CD4-positive, alpha-beta T cell treated with Interleukin-10 for 1 hour (primary cell): ENCODE measurements around the gene PLIN3.
"Not testable (repeated sequence)": the region's sequence is repeated elsewhere in the genome, so short reads cannot be mapped to it uniquely, and the experiment has no call there.

ENCODE experiments used
- DNase-seq: peaks from one replicate; pipeline ENCODE4 v3.0.0-alpha.2; 2020

The PLIN3 gene

DNA sequence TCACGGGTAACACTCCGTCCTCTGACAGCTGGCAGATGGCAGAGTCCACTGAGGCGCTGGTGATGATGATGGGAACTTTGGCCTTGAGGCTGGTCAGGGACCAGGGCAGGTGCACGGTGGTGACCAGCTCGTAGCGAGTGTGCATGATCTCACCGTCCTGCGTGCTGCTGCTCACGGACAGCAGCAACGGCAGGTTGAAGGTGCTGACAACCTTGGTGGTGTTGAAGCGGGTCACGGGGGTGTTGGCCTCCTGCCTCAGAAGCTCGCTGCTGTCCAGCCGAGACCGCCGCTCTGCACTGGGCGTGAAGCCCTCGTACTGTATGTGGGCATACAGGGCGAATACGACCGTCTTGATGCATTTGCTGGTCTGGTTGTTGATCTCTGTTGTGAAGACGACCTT, 23.6 kb upstream of the PLIN3 start:
- DNase-seq: no peak

GRCh38 chr19:4889034-4889815, 21.8 kb upstream of the PLIN3 start:
- no peak for DNase-seq

DNA sequence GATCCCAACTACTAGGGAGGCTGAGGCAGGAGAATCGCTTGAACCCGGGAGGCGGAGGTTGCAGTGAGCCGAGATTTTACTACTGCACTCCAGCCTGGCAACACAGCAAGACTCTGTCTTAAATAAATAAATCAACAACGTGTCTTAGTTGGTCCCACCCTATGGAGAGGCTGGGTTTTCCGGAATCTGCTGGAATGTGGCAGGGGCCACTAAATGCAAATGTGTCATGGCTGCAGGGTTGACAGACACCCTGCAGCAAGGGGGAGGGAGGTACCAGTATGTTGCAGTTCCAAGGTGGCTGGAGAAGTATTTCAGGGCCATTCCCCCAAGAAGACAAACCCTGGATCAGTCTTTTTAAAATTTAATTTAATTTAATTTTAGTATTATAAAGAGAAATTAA, 20.3 kb upstream of the PLIN3 start:
- DNase-seq: not testable (repeated sequence)

- not testable (repeated sequence) for DNase-seq
Observed at GRCh38 chr19:4884993-4885392, 17.5 kb upstream of the PLIN3 start.

DNA sequence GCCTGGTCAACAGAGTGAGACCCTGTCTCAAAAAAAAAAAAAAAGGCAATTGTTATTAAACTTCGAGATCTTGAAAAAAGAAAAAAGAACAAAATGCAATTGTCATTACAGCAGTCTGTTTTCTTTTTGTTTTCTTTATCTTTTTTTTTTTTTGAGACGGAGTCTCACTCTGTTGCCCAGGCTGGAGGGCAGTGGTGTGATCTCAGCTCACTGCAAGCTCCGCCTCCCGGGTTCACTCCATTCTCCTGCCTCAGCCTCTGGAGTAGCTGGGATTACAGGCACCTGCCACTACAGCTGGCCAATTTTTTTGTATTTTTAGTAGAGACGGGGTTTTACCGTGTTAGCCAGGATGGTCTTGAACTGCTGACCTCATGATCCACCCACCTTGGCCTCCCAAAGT, 15.4 kb upstream of the PLIN3 start:
- DNase-seq: not testable (repeated sequence)

DNA sequence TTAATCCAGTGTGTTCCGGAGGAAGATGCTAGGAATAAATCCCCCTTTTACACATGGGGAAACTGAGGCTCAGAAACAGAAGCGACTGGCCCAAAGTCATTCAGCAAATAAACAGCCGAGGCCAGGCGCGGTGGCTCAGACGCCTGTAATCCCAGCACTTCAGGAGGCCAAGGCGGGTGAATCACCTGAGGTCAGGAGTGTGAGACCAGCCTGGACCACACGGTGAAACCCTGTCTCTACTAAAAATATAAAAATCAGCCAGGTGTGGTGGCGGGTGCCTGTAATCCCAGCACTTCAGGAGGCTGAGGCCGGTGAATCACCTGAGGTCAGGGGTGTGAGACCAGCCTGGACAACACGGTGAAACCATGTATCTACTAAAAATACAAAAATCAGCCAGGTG, 11.6 kb upstream of the PLIN3 start:
- no peak for DNase-seq

DNA sequence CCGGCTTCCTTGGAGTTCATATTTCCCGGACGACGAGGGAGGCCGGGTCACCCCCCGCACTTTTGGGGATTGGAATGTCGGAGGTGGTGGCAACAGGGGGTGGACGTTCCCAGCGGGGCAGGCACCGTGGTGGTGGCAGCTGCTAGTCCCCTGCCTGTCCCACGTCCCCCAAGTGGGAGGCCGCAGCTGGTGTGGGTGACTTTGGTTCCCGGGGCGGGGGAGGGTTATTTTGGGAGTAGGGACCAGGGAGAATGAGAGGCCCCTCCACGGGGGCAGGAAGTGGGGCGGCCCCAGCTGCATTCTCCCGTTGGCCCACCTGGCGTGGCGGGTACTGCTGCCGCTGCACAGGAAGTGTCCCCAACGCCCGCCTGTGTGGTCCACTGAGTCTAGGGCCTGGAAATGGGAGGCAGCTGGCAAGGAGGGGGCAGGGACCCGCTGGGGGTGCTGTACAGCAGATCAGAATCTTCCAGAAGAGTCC, 11.1 kb upstream of the PLIN3 start:
- DNase-seq: no peak

DNA sequence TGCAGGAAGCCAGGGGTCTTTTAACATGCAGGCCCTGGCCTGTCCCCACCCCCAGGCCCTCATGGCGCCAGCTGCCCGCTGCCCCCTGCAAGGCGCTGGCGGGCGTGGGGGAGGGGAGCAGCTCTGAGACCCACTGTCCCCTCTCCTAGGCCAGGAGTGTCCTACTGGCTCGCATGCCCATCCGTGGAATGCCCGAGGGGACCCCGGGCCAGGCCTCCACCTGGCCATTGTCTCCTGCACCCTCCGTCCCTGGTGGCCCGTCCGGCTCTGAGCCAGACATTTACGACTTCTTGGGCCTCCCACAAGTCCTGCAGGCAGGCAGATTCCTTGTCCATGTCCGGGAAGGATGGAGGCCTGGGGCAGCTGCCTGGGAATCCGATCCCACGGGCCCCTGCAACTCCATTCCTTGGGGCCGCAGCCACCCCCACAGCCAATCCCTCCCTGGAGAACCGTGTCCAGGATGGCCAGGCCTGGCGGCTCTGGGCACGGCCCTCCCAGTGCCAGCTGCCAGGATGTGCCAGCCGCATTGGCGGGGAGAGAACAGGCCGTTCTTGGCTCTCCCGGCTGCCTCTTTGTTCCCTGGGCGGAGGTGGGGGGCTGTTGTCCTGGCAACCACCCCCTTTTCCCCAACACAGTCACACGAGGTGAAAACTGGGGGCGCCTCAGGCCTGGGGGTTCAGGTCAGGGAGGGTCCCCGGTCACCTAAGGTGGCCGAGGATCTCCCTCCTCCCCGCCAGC, 10.5 kb upstream of the PLIN3 start:
- DNase-seq: no peak

DNA sequence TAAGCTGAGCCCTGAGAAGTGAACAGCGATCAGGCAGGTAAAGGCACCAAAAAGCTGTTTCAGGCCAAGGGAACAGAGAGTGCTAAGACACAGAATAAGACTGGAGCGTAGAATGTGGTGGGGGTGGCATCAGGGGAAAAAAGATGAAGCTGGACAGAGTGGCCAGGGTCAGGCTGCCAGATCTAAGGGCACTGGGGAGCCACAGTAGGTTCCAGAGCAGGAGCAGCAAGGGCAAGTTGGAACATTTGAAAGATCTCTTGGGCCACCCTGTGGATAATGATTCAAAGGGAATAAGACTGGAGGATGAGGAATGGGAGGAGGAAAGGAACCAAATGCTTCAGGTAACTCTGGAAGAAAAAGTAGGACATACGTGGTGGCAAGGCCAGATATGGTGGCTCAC, 6.5 kb upstream of the PLIN3 start:
- no peak for DNase-seq

GRCh38 chr19:4871711-4872110, 4.2 kb upstream of the PLIN3 start:
- DNase-seq: no peak

GRCh38 chr19:4870025-4870700, 2.7 kb upstream of the PLIN3 start:
- DNase-seq: no peak

- DNase-seq: no peak
Observed at GRCh38 chr19:4868286-4868834, 893 bp upstream of the PLIN3 start.

GRCh38 chr19:4866595-4867424, 657 bp downstream of the PLIN3 start:
- peak; percentile 63 for DNase-seq

GRCh38 chr19:4861147-4861546, 6.3 kb downstream of the PLIN3 start:
- no peak for DNase-seq

- no peak for DNase-seq
Observed at GRCh38 chr19:4859697-4860096, 7.8 kb downstream of the PLIN3 start.

- not testable (repeated sequence) for DNase-seq
Observed at GRCh38 chr19:4856468-4856867, 11.0 kb downstream of the PLIN3 start.

DNA sequence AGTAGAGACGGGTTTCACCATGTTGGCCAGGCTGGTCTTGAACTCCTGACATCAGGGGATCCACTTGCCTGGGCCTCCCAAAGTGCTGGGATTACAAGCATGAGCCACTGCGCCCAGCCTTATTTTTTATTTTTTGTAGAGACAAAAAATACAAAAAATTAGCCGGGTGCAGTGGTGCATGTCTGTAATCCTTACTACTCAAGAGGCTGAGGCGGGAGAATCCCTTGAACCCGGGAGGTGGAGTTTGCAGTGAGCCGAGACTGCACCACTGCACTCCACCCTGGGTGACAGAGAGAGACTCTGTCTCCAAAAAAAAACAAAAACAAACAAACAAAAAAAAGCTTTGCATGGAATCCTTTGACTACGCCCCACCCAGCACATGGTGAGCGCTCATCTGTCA, 14.0 kb downstream of the PLIN3 start:
- not testable (repeated sequence) for DNase-seq

- no peak for DNase-seq
Observed at GRCh38 chr19:4852484-4852883, 15.0 kb downstream of the PLIN3 start.

DNA sequence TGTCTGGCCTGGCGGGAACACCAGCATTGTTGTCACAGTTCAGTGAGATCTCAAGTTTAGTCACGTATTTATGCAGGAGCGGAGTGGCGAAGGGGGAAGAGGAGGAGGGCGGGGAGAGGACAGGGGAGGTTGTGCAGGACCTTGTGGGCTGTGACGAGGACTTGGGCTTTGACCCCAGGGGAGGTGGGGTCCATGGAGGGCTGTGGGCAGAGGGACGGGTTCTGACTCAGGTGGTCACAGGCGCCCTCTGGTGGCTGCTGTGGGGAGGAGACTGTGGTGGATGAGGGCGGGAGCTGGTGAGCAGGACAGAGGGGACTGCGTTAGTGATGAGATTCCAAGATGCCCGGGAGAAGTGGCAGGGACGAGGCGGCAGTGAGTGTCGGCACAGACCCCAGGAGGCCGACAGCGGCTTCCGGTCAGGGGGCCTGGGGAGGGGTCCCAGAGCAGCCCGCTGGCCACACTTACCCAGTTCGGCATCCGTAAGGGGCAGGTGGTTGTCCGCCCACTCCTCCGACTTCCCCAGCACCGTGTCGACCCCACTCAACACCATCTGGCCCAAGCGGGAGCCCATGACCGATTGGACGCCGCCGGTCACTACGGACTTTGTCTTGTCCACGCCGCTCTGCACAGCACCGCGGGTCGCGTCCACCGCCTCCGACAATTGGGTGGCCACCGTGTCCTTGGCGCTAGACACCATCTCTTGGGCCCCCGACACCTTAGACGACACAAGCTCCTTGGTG, 15.7 kb downstream of the PLIN3 start:
- DNase-seq: peak; percentile 78

DNA sequence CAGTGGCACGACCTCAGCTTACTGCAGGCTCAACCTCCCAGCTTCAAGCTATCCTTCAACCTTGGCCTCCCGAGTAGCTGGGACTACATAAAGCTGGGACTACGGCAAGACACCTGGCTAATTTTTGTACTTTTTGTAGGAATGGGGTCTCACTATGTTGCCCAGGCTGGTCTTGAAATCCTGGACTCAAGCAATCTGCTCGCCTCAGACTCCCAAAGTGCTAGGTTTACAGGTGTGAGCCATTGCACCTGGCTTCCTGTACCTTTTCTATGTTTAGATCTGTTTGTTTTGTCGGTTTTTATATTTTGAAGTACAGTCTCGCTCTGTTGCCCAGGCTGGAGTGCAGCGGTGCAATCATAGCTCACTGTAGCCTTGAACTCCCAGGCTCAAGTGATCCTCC, 18.4 kb downstream of the PLIN3 start:
- DNase-seq: no peak

GRCh38 chr19:4847190-4847973, 20.1 kb downstream of the PLIN3 start:
- DNase-seq: no peak
